HEK293 (cell line): ENCODE results near the gene NR0B2.

Experiments used
- AEBP2 ChIP-seq: fragments of 450-650 bp; formaldehyde crosslinking; IDR thresholded peaks from 2 replicates; pipeline ENCODE4 v1.5.1; 2016; ENCODE audit warnings: missing biosample characterization, missing genetic modification characterization, borderline replicate concordance
- CTCF ChIP-seq: fragments of 450-650 bp; formaldehyde crosslinking; IDR thresholded peaks from 2 replicates; pipeline ENCODE4 v1.5.1; 2016; ENCODE audit warnings: missing biosample characterization, missing genetic modification characterization
- GLI4 ChIP-seq: fragments of 450-650 bp; formaldehyde crosslinking; IDR thresholded peaks from 2 replicates; pipeline ENCODE4 v1.5.1; 2016; ENCODE audit warnings: missing biosample characterization, missing genetic modification characterization
- REST ChIP-seq: fragments of 450-650 bp; formaldehyde crosslinking; IDR thresholded peaks from 2 replicates; pipeline ENCODE4 v1.5.1; 2016; ENCODE audit warnings: missing biosample characterization, missing genetic modification characterization
- SP3 ChIP-seq: fragments of 450-650 bp; formaldehyde crosslinking; IDR thresholded peaks from 2 replicates; pipeline ENCODE4 v1.5.1; 2016; ENCODE audit warnings: missing biosample characterization, missing genetic modification characterization
- ZBTB26 ChIP-seq: fragments of 450-650 bp; formaldehyde crosslinking; optimal IDR thresholded peaks from 2 replicates; pipeline ENCODE3; 2016; ENCODE audit warnings: missing biosample characterization, mild to moderate bottlenecking, missing genetic modification characterization
- ZBTB7A ChIP-seq: fragments of 450-650 bp; formaldehyde crosslinking; IDR thresholded peaks from 2 replicates; pipeline ENCODE4 v1.5.1; 2016; ENCODE audit warnings: low read depth, missing biosample characterization, missing genetic modification characterization
- ZNF558 ChIP-seq: fragments of 450-650 bp; formaldehyde crosslinking; IDR thresholded peaks from 2 replicates; pipeline ENCODE4 v1.5.1; 2016; ENCODE audit warnings: missing biosample characterization, missing genetic modification characterization

- TF ChIP-seq REST (tag by site-specific recombination) (no peak), CTCF (no peak), SP3 (tag by site-specific recombination) (no peak), GLI4 (no peak), ZBTB7A (no peak), ZNF558 (no peak), AEBP2 (tag by site-specific recombination) (no peak), ZBTB26 (tag by site-specific recombination) (no peak)
These were observed 16.4 kb downstream of the NR0B2 start for GRCh38 chr1:26897351-26897750.
